T47D (cell line): ENCODE data around the gene DUSP2.

ENCODE experiments used
- DNase-seq, 2 experiments: peaks; one replicate each; pipeline versions ENCODE4 v3.0.0 to v3.0.0-alpha.2; 2011 to 2012; ENCODE audit warnings: low read depth in 1 of 2, low spot score in 1 of 2
- JUND ChIP-seq: IDR thresholded peaks from 2 replicates; pipeline ENCODE4 v1.6.1; 2012; ENCODE audit warnings: low read depth
- in situ Hi-C: cut with HindIII; loops from 2 replicates; pipeline ENCODE4 v1.10.0; 2016; ENCODE audit warnings: low sequenced_read_pairs, low pct_unique_long_range_greater_than_20kb

The DUSP2 gene, protein sequence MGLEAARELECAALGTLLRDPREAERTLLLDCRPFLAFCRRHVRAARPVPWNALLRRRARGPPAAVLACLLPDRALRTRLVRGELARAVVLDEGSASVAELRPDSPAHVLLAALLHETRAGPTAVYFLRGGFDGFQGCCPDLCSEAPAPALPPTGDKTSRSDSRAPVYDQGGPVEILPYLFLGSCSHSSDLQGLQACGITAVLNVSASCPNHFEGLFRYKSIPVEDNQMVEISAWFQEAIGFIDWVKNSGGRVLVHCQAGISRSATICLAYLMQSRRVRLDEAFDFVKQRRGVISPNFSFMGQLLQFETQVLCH

DNA sequence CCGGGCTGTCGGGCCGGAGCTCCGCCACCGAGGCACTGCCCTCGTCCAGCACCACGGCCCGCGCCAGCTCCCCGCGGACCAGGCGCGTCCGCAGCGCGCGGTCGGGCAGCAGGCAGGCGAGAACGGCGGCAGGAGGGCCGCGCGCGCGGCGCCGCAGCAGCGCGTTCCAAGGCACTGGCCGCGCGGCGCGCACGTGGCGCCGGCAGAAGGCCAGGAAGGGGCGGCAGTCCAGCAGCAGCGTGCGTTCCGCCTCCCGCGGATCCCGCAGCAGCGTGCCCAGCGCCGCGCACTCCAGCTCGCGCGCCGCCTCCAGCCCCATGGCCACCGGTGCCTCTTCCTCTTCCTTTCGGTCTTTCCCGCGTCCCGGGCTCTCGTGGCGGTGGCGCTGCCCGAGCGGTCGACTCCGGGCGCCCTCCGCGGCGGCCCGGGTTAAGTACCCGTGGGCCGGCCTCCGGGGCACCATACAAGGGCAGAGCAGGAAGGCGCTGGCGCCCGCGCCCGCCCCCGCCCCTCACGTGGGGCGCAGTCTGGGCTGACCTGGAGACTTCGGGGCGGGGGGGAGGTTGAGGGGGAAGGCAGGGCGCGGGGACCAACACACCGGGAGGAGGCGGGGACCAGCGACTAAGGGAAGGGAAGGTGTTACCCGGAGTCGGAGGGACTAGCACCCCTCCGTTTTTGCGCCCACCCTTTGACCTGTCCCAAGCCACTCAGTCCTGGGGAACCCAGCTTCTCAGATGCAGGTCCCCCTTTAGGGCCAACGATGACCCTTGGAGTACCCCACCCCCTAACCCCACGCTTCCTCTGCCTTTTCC lies at the start of gene DUSP2:
Gene DUSP2, minus strand, starts transcription at position 405 of the 812 bp plus-strand sequence. Its CDS starts 86 bp downstream, at position 319.
- DNase-seq = peak; percentile 80 to 82
- TF ChIP-seq JUND = no peak
- in situ Hi-C loops = no loop called here

- no peak for TF ChIP-seq JUND
- in situ Hi-C loops = no loop called here
- no peak for DNase-seq
These were observed 46.9 kb upstream of the DUSP2 start for GRCh38 chr2:96191937-96192670.

DNA sequence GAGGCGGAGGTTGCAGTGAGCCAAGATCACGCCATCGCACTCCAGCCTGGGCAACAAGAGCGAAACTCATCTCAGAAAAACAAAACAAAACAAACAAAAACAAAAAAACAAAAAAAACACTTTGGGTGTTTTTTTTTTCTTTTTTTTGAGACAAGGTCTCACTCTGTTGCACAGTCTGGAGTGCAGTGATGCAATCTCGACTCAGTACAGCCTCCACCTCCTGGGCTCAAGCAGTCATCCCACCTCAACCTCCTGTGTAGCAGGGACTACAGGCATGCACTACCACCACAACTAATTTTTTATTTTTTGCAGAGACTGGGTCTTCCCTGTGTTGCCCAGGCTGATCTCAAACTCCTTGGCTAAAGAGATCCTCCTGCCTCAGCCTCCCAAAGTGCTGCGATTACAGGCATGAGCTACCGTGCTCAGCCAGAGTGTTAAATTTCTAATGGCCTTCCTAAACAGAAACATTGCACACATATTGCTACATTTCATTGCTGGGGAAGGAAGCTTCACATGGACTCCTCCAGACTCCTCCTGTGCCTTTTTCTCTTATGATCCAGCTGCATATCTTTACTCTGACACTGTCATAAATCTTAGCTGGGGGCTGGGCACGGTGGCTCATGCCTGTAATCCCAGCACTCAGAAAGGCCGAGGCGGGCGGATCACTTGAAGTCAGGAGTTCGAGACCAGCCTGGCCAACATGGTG lies 43.7 kb upstream of the DUSP2 start:
- TF ChIP-seq JUND = no peak
- DNase-seq = no peak
- in situ Hi-C loops = no loop called here

DNA sequence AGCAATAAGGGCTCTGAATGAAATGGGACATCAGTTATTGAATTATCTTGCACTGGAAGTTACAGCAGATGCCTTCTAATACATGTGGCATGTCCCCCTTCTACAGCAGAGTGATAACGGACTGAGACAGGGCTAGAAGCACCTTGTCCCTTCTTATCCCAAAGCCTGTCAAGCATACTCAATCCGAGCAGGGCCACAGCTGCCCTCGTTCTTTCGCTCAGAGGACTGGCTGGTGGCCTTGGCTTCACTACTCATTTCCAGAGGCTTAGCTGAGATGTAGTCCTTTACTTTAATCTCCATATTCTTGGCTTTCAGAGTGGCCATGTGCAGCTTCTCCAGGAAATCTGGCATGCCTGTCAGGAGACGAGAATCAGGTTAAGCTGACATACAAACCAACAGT lies 41.3 kb upstream of the DUSP2 start:
- in situ Hi-C loops = no loop called here

DNA sequence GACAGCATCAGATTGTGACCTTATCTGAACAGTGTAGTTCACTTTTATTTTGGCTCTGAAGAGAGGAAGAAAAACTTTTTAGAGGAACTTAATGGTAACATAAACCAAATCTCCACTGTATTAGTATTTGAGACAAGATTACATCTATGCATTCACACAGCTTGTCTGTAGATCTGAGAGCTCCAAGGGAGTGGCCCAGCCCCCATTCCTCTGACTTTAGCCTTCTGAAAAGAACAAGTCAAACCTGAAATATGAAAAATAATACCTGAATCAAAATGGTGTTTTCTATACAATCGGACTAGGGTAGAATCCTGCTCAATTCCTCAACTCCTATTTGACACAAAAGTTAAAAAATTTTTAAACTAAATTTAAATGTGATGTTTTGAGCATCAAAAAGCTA lies 40.3 kb upstream of the DUSP2 start:
- no peak for TF ChIP-seq JUND
- DNase-seq = no peak
- in situ Hi-C loops = no loop called here

More for the DNA sequence above, 41.3 kb upstream of the DUSP2 start:
- no peak for DNase-seq
- no peak for TF ChIP-seq JUND

DNA sequence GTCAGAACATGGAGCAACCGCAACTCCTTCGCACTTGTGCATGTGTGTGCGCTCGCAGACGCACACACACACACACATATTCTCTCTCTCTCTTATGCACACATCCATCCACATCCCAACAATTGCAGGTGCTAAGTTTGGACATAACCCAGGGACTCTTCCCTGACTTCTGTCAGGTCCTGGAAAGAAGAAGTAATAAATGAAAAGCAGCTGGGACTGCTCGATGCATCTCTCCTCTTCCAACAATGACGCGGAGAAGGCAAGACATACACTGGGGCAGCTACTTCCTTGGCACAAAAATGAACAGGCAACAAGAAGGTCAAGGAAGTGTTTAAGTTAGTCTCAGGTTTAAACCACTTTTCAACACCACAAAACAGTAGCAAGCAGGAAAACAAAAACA lies 39.7 kb upstream of the DUSP2 start:
- no peak for DNase-seq
- no peak for TF ChIP-seq JUND
- in situ Hi-C loops = no loop called here

DNA sequence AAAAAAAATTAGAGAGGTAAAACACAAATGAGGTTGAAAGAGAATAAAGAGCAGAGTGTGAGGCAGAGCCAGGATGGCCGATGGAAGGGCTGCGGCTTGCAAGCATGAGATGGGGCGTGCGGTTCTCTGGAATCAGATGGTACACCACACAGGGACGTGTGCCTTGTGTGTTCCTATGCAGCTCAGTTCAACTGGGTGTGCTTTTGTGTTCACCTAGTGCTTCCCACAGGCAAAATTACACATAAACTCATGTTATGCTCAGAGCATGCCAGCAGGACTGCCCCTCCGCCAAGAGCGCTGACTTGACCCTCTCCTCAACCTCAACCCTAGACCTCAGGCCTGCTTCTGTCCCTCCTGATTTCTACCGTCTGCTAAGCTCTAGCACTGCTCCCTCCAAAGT lies 38.9 kb upstream of the DUSP2 start:
- in situ Hi-C loops = no loop called here
- no peak for TF ChIP-seq JUND

DNA sequence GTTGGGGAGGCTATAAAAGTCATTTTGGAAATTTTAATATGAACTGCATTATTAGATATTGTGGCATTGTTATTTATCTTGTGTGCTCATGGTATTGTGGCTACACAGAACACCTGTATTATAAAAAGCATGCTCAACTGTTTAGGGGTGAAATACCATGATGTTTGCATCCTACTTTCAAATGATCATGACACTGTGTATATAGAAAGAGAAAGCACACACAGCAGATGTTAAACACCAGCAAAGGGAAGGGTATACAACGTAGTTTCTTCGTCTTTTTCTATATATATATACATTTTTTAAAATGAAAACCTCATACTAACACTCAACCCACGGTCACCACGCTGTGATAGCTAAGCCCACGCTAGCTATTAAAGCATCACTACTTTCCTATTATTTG lies 36.3 kb upstream of the DUSP2 start:
- in situ Hi-C loops = no loop called here
- no peak for DNase-seq
- no peak for TF ChIP-seq JUND

More for the DNA sequence above, 38.9 kb upstream of the DUSP2 start:
- DNase-seq = no peak

DNA sequence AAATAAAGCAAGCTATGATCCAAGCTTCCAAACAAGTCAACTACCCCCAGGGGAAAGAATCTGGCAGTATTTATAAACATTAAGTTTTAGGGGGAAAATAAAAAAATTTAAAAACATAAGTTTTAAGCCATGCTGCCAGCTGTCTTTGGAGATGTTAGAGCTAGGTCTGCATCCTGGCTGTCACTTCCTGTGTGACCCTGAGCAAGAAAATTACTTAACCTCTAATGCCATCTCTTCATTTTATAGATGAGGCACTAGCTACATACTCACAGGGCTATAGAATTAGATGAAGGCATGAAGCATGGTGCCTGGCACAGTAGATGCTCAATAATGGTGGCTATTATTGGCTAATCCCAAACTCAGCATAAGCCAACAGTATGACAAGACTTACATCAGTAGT lies 35.3 kb upstream of the DUSP2 start:
- TF ChIP-seq JUND = no peak
- in situ Hi-C loops = no loop called here
- DNase-seq = no peak

DNA sequence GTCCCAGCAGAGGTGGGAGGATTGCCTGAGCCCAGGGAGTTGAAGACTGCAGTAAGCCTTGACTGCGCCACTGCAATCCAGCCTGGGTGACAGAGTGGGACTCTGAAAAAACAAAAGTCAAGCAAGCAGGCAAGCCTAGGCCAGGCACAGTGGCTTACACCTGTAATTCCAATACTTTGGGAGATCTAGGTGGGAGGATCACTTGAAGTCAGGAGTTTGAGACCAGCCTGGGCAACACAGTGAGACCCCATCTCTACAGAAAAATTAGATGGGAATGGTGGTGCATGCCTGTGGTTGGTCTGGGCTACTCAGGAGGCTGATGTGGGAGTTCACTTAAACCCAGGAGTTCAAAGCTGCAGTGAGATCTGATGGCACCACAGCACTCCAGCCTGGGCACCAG lies 34.8 kb upstream of the DUSP2 start:
- no peak for TF ChIP-seq JUND
- no peak for DNase-seq
- in situ Hi-C loops = no loop called here

GRCh38 chr2:96176661-96177060 lies 31.4 kb upstream of the DUSP2 start:
- in situ Hi-C loops = no loop called here
- no peak for TF ChIP-seq JUND
- DNase-seq = no peak

DNA sequence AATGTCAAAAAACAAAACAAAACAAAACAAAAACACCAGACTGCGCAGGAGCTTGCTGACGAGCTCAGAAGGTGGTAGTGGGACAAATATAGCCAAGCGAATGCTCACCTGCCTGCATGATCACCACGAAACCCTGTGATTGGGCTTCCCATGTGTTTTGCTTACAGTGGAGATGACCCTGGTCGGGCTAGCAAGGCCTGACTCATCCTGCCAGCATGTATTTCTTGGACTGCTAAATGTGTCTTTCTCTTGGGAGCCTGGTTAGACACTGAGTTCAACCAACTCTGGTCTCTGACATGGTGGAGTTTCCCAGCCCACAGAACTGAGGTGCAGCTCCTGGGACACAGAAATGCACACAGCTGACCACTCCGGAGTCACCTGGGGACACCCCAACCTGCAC lies 30.7 kb upstream of the DUSP2 start:
- DNase-seq = no peak
- no peak for TF ChIP-seq JUND
- in situ Hi-C loops = no loop called here
